Mesenchymal stem cell (in vitro differentiated cells and primary cell): ENCODE data around the gene ABHD12B.

Experiments
- DNase-seq: peaks from one replicate; pipeline ENCODE4 v3.0.0-alpha.2; 2013
- H2AFZ ChIP-seq: one replicate; pipeline ENCODE4 v1.6.1; 2013; ENCODE audit warnings: low read depth, mild to moderate bottlenecking, control low read depth, inconsistent platforms, low read length, moderate library complexity
- H2AK5ac ChIP-seq: 2 replicates; pipeline ENCODE4 v1.6.1; 2013; ENCODE audit warnings: low read length, moderate library complexity, mild to moderate bottlenecking, inconsistent platforms; ENCODE audit not compliant: severe bottlenecking
- H2BK120ac ChIP-seq: one replicate; pipeline ENCODE4 v1.6.1; 2013; ENCODE audit warnings: low read depth, mild to moderate bottlenecking, inconsistent platforms, low read length, moderate library complexity
- H2BK12ac ChIP-seq, 2 experiments: one replicate each; pipeline ENCODE4 v1.6.1; 2013; ENCODE audit warnings: inconsistent platforms in 2 of 2, low read length in 2 of 2, mild to moderate bottlenecking in 2 of 2, moderate library complexity in 2 of 2, control low read depth in 1 of 2
- H2BK15ac ChIP-seq: one replicate; pipeline ENCODE4 v1.6.1; 2013; ENCODE audit warnings: mild to moderate bottlenecking, low read depth, inconsistent platforms; ENCODE audit not compliant: poor library complexity, severe bottlenecking
- H2BK5ac ChIP-seq: 2 replicates; pipeline ENCODE4 v1.6.1; 2013; ENCODE audit warnings: low read depth, mild to moderate bottlenecking, low read length, control low read depth, inconsistent platforms; ENCODE audit not compliant: poor library complexity, severe bottlenecking
- H3K14ac ChIP-seq, 2 experiments: one replicate each; pipeline ENCODE4 v1.6.1; 2013; ENCODE audit warnings: inconsistent platforms in 2 of 2, low read length in 2 of 2, control low read depth in 1 of 2, mild to moderate bottlenecking in 1 of 2, moderate library complexity in 1 of 2
- H3K18ac ChIP-seq, 2 experiments: one replicate each; pipeline ENCODE4 v1.6.1; 2013; ENCODE audit warnings: inconsistent platforms in 2 of 2, low read length in 2 of 2, control low read depth in 1 of 2, low read depth in 1 of 2, mild to moderate bottlenecking in 1 of 2
- H3K23ac ChIP-seq, 2 experiments: one replicate each; pipeline ENCODE4 v1.6.1; 2013; ENCODE audit warnings: inconsistent platforms in 2 of 2, low read length in 2 of 2, mild to moderate bottlenecking in 2 of 2, moderate library complexity in 2 of 2, control low read depth in 1 of 2
- H3K27ac ChIP-seq: 2 replicates; pipeline ENCODE4 v1.5.1; 2013; ENCODE audit warnings: mild to moderate bottlenecking, moderate library complexity, low read length, control low read depth, inconsistent platforms; ENCODE audit not compliant: poor library complexity, severe bottlenecking
- H3K27me3 ChIP-seq, 2 experiments: 2 replicates each; pipeline versions ENCODE4 v1.6.1 to v1.7.0; 2013; ENCODE audit warnings: low read length in 2 of 2, mild to moderate bottlenecking in 2 of 2, moderate library complexity in 2 of 2, control low read depth in 1 of 2, inconsistent platforms in 1 of 2; ENCODE audit not compliant: control insufficient read depth in 1 of 2, insufficient read depth in 1 of 2
- H3K36me3 ChIP-seq, 2 experiments: 2 replicates each; pipeline versions ENCODE4 v1.6.1 to v1.7.0; 2013; ENCODE audit warnings: low read length in 2 of 2, control low read depth in 1 of 2, inconsistent platforms in 1 of 2, low read depth in 1 of 2, mild to moderate bottlenecking in 1 of 2; ENCODE audit not compliant: insufficient read depth in 2 of 2, control insufficient read depth in 1 of 2
- H3K4ac ChIP-seq, 2 experiments: one replicate each; pipeline ENCODE4 v1.6.1; 2013; ENCODE audit warnings: inconsistent platforms in 2 of 2, low read length in 2 of 2, mild to moderate bottlenecking in 2 of 2, moderate library complexity in 2 of 2, control low read depth in 1 of 2, low read depth in 1 of 2
- H3K4me1 ChIP-seq: 2 replicates; pipeline ENCODE4 v1.6.1; 2013; ENCODE audit warnings: low read depth, low read length, control low read depth; ENCODE audit not compliant: control insufficient read depth, insufficient read depth
- H3K4me2 ChIP-seq: 2 replicates; pipeline ENCODE4 v1.6.1; 2013; ENCODE audit warnings: low read length, mild to moderate bottlenecking, inconsistent platforms; ENCODE audit not compliant: poor library complexity, severe bottlenecking
- H3K4me3 ChIP-seq, 2 experiments: 2 replicates each; pipeline versions ENCODE4 v1.5.1 to v1.7.0; 2013; ENCODE audit warnings: low read length in 2 of 2, mild to moderate bottlenecking in 2 of 2, control low read depth in 1 of 2, low read depth in 1 of 2; ENCODE audit not compliant: insufficient read depth in 1 of 2
- H3K79me1 ChIP-seq: replicated peaks from 2 replicates; pipeline ENCODE4 v1.6.1; 2013; ENCODE audit warnings: mild to moderate bottlenecking, control low read depth, low read length, inconsistent platforms; ENCODE audit not compliant: poor library complexity, severe bottlenecking
- H3K9ac ChIP-seq: 2 replicates; pipeline ENCODE4 v1.7.0; 2013; ENCODE audit warnings: mild to moderate bottlenecking, low read length, moderate library complexity
- H3K9me3 ChIP-seq: 2 replicates; pipeline ENCODE4 v1.7.0; 2013; ENCODE audit warnings: mild to moderate bottlenecking, low read length; ENCODE audit not compliant: control insufficient read depth
- H4K8ac ChIP-seq: one replicate; pipeline ENCODE4 v1.6.1; 2013; ENCODE audit warnings: inconsistent platforms, mild to moderate bottlenecking, low read length, moderate library complexity
- H4K91ac ChIP-seq: one replicate; pipeline ENCODE4 v1.6.1; 2013; ENCODE audit warnings: mild to moderate bottlenecking, low read length, inconsistent platforms
- WGBS: methylation state at CpG from one replicate; pipeline ENCODE4 v1.1.7; 2013; ENCODE audit warnings: mixed read lengths; 5-methylcytosine and 5-hydroxymethylcytosine counted together

Gene ABHD12B

DNA sequence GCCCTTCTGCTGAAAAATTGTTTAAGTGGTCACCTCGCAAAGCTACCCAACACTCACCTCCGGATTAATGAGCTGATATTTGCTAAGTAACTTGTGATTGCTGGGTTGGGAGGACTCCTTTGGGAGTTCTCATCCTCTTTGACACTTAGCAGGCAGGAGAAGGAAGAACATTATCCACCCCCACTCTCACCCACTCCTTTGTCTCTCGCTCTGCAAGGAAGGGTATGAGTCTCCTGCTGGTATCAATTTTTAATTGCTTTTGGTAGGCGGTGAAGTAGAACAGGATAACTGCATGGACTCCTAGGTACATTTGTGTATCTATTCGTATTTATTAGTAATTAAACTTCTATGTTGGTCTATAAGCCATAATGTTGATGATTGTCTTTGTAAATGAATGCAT, 6.9 kb upstream of the ABHD12B start:
- Histone ChIP-seq H3K9ac (no peak overlapping the region), H3K4me1 (peaks cover 3% of the 10 kb centered on the region), H2BK15ac (no peak overlapping the region), H4K91ac (peak overlapping the region; percentile 46), H3K9me3 (no peaks in the 10 kb centered on the region), H2BK12ac (peak overlapping the region in 1 of 2 experiments; percentile 15), H2BK120ac (no peak overlapping the region), H3K4ac (no peak overlapping the region), H3K27ac (no peak overlapping the region), H3K14ac (no peak overlapping the region), H3K36me3 (no peaks in the 10 kb centered on the region), H3K23ac (no peak overlapping the region), H2AFZ (no peak overlapping the region), H4K8ac (no peak overlapping the region), H2AK5ac (no peak overlapping the region), H2BK5ac (no peak overlapping the region), H3K79me1 (no peaks in the 10 kb centered on the region), H3K4me3 (no peak overlapping the region), H3K27me3 (peaks cover 4% of the 10 kb centered on the region in 2 experiments), H3K18ac (peak overlapping the region in 1 of 2 experiments; percentile 73), H3K4me2 (no peak overlapping the region)
- WGBS = 83% methylated on average over 1 of the region's 5 CpGs
- no peak for DNase-seq

GRCh38 chr14:50865391-50866076, 6.3 kb upstream of the ABHD12B start:
- H3K27me3 ChIP-seq = peaks cover 10% of the 10 kb centered on the region in 2 experiments
- H3K9ac ChIP-seq = no peak overlapping the region
- H2BK120ac ChIP-seq = no peak overlapping the region
- no peak overlapping the region for H3K4me3 ChIP-seq
- no peaks in the 10 kb centered on the region for H3K9me3 ChIP-seq
- H3K4ac ChIP-seq = no peak overlapping the region
- H3K27ac ChIP-seq = no peak overlapping the region
- no peaks in the 10 kb centered on the region for H3K4me1 ChIP-seq
- no peaks in the 10 kb centered on the region for H3K36me3 ChIP-seq
- no peak overlapping the region for H3K14ac ChIP-seq
- no peaks in the 10 kb centered on the region for H3K79me1 ChIP-seq
- WGBS = 53% methylated on average over 11 of the region's 11 CpGs
- no peak overlapping the region for H4K91ac ChIP-seq
- peak; percentile 65 for DNase-seq
- peak overlapping the region in 1 of 2 experiments; percentile 5 for H3K18ac ChIP-seq
- H2AFZ ChIP-seq = peak overlapping the region; percentile 61
- no peak overlapping the region for H2BK15ac ChIP-seq
- no peak overlapping the region for H2AK5ac ChIP-seq
- H2BK12ac ChIP-seq = peak overlapping the region in 1 of 2 experiments; percentile 83
- no peak overlapping the region for H3K4me2 ChIP-seq
- H4K8ac ChIP-seq = no peak overlapping the region
- H2BK5ac ChIP-seq = no peak overlapping the region
- H3K23ac ChIP-seq = peak overlapping the region in 1 of 2 experiments; percentile 80

DNA sequence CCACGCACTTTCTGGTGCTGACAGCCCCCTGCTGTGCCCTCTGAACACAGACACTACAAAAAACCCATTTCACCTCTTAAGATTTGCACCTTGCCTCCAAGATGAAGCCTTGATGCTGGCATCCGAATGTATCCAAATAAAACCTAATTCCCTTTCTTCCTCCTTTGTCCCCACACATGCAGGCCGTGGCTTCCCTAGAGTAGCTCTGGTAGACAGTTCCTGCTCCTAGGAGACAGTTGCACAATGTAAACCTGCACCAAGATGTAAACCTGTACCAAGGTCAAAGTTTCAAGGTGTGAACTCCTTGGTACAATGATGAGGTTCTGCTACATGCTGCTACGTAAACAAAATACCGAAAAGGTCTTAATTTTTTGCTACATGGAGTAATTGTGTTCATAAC, 625 bp upstream of the ABHD12B start:
- no peak for DNase-seq
- Histone ChIP-seq H3K4me2 (no peak overlapping the region), H3K14ac (no peak overlapping the region), H3K9ac (no peak overlapping the region), H3K4ac (no peak overlapping the region), H3K18ac (no peak overlapping the region), H3K23ac (peak overlapping the region in 1 of 2 experiments; percentile 14), H3K36me3 (no peaks in the 10 kb centered on the region), H2AFZ (no peak overlapping the region), H3K4me1 (peaks cover 4% of the 10 kb centered on the region), H3K27ac (no peak overlapping the region), H2AK5ac (no peak overlapping the region), H2BK15ac (no peak overlapping the region), H3K4me3 (no peak overlapping the region), H2BK5ac (no peak overlapping the region), H3K79me1 (no peaks in the 10 kb centered on the region), H2BK12ac (no peak overlapping the region), H2BK120ac (no peak overlapping the region), H4K91ac (no peak overlapping the region), H3K9me3 (no peaks in the 10 kb centered on the region), H4K8ac (no peak overlapping the region), H3K27me3 (peaks cover 33 to 45% of the 10 kb centered on the region in 2 experiments)
- 81% methylated on average over 5 of the region's 5 CpGs for WGBS

- Histone ChIP-seq H3K4me3 (no peak overlapping the region), H4K91ac (no peak overlapping the region), H3K14ac (no peak overlapping the region), H3K79me1 (no peaks in the 10 kb centered on the region), H2BK5ac (no peak overlapping the region), H2BK15ac (no peak overlapping the region), H2BK120ac (no peak overlapping the region), H3K27me3 (peaks cover 36 to 56% of the 10 kb centered on the region in 2 experiments), H3K4me2 (no peak overlapping the region), H3K23ac (no peak overlapping the region), H3K9ac (no peak overlapping the region), H3K27ac (no peak overlapping the region), H3K36me3 (no peaks in the 10 kb centered on the region), H3K4ac (no peak overlapping the region), H3K4me1 (peaks cover 4% of the 10 kb centered on the region), H3K18ac (no peak overlapping the region), H2AFZ (no peak overlapping the region), H2BK12ac (no peak overlapping the region), H4K8ac (no peak overlapping the region), H3K9me3 (no peaks in the 10 kb centered on the region), H2AK5ac (no peak overlapping the region)
- no peak for DNase-seq
- 100% methylated on average over 1 of the region's 2 CpGs for WGBS
Measured at GRCh38 chr14:50874757-50875156, 2.9 kb downstream of the ABHD12B start.
